Measurements from ENCODE around the gene AMOTL1. TPM values are rescaled to one million over a fixed set of nuclear protein-coding genes. Genes with fewer than 3 reads are reported as not detected.

The AMOTL1 gene
- total RNA-seq, 1 donor from 2014 or later = 32.6 TPM

DNA sequence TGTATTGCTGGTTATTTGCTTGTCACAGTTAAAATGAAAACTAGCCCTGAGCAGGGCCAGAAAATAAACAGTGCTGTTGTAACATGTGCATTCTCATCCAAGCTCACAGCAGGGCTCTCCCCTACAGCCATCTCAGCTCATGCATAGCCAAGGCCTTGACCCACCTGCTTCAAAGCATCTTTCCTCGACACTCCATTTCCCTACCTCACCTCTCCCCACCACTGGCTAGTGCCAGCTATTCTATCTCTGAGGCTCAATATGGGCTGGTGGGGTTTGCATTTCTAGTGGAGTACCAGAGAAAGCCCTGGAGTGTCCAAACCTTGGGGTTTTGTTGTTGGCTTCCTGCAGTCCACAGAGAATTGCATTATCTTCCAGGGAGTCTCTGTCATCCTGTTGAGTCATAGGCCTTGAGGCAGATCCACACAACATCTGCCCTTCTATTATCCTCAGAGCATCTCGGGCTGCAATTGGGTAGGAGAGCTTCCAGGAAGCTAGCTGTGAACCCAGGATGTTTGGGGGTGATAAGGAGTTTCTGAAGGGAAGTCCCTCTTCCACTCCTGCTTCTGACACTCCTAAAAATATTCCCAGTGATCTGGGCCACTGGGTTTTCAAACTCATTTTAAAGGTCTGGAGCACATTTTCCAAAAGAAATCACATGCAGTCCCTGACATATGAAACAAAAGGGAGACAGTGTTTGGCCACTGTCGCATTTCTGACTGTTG is 36.1 kb upstream of the AMOTL1 start:
- no peaks in the 10 kb centered on the region for H3K4me1 ChIP-seq
- no peaks in the 10 kb centered on the region for H3K9me3 ChIP-seq
- H3K27me3 ChIP-seq = no peaks in the 10 kb centered on the region
- no peak for DNase-seq (ENCODE audit: low spot score in 2 of 2)
- intact Hi-C loops (cut with DNase I) = no loop called here
- H3K4me3 ChIP-seq = no peak overlapping the region
- no peaks in the 10 kb centered on the region for H3K36me3 ChIP-seq
- no peak overlapping the region for H3K27ac ChIP-seq
- TF ChIP-seq, protein P1, sequence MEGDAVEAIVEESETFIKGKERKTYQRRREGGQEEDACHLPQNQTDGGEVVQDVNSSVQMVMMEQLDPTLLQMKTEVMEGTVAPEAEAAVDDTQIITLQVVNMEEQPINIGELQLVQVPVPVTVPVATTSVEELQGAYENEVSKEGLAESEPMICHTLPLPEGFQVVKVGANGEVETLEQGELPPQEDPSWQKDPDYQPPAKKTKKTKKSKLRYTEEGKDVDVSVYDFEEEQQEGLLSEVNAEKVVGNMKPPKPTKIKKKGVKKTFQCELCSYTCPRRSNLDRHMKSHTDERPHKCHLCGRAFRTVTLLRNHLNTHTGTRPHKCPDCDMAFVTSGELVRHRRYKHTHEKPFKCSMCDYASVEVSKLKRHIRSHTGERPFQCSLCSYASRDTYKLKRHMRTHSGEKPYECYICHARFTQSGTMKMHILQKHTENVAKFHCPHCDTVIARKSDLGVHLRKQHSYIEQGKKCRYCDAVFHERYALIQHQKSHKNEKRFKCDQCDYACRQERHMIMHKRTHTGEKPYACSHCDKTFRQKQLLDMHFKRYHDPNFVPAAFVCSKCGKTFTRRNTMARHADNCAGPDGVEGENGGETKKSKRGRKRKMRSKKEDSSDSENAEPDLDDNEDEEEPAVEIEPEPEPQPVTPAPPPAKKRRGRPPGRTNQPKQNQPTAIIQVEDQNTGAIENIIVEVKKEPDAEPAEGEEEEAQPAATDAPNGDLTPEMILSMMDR (IDR thresholded peaks at IDR 0.05) = no peak

DNA sequence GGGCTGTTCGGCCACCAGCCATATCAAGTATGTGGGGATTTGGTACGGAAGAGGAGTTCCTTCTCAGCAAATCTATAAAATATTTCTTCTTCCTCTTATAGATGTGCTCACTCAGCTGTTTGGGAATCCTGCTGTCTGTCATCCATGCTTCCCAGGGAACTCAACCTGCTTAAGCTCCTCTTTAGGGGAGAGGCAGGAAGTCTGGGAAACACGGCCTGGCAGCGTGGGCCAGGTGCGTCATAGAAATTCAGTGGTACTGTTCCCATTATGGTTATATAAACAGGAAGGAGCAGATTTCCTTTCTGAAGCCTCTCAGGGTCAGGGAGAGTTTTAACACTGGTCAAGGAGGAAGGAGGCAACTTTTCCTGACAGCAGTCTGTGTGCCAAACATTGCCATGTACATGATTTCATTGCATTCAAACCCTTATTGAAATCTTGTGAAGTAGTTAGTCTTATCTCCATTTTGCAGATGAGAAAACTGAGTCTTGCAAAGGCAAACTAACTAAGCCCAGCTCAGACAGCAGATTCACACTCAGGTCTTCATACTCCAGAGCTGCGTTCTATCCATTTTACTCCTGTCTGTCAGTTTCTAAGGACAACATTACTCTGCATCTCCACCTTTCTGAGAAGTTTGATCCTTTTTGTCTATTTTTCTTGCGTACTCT is 35.4 kb upstream of the AMOTL1 start:
- TF ChIP-seq, protein P1 (IDR thresholded peaks at IDR 0.05) = no peak
- DNase-seq (ENCODE audit: low spot score in 2 of 2) = no peak
- H3K4me1 ChIP-seq = no peaks in the 10 kb centered on the region
- H3K27ac ChIP-seq = no peak overlapping the region
- intact Hi-C loops (cut with DNase I) = no loop called here
- no peak overlapping the region for H3K4me3 ChIP-seq
- no peaks in the 10 kb centered on the region for H3K27me3 ChIP-seq
- no peaks in the 10 kb centered on the region for H3K36me3 ChIP-seq
- H3K9me3 ChIP-seq = no peaks in the 10 kb centered on the region

DNA sequence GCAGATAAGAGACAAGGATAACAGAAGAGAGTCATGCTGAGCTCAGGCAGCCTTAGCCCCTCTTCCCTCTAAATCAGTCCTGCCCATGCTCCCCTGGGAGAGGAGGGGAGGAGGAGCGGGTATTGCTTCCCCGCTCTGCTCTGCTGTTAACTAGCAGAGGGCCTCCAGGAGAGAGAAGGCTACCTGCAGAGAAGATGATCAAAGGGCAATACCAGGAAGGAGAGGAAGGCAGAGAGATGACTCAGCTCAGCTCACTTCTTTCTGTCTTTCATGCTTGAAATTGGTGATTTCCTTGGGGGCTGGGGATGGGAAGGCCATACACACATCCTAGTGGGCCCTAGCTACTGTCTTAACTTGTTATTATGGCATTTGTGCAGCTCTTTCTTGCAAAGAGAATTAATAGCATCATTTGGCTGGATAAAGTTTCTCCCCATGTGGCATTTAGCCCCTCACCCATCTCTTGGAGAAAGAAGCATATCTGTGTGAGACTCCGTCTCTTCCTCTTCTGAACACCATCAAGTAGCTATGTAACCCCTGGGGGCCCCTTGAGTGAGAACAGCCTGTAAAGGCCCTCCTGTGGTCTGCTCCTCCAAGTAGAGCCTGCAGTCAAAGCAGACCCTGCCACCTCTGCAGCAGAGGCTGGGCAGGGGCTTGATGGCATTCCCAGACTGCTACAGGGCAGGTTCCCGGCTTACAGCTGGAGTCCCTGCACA is 33.4 kb upstream of the AMOTL1 start:
- Histone ChIP-seq H3K9me3 (no peaks in the 10 kb centered on the region), H3K27ac (no peak overlapping the region), H3K27me3 (no peaks in the 10 kb centered on the region), H3K36me3 (no peaks in the 10 kb centered on the region), H3K4me1 (no peaks in the 10 kb centered on the region), H3K4me3 (no peak overlapping the region)
- TF ChIP-seq, protein P1 (IDR thresholded peaks at IDR 0.05) = no peak
- DNase-seq (ENCODE audit: low spot score in 2 of 2) = no peak
- intact Hi-C loops (cut with DNase I) = no loop called here

DNA sequence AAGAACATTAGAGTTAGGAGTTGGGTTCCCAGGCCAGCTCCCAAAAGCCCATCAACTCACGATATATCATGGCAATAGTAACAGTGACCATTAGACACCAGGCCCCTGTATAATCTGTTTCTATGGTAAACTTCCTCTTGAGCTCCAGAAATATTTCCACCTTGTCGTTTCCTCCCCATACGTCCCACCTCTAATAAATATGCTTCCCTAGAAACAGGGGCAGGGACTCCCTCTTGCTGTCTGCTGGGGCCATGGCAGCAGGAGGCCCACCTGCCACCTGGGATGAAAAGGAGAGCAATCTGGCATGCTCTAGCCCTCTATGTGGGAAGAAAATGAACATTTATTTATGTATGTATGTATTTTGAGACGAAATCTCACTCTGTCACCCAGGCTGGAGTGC is 32.2 kb upstream of the AMOTL1 start:
- Histone ChIP-seq H3K4me1 (no peaks in the 10 kb centered on the region), H3K27ac (no peak overlapping the region), H3K4me3 (no peak overlapping the region), H3K36me3 (no peaks in the 10 kb centered on the region), H3K9me3 (no peaks in the 10 kb centered on the region), H3K27me3 (no peaks in the 10 kb centered on the region)
- TF ChIP-seq, protein P1 (IDR thresholded peaks at IDR 0.05) = no peak
- intact Hi-C loops (cut with DNase I) = no loop called here
- no peak for DNase-seq (ENCODE audit: low spot score in 2 of 2)

DNA sequence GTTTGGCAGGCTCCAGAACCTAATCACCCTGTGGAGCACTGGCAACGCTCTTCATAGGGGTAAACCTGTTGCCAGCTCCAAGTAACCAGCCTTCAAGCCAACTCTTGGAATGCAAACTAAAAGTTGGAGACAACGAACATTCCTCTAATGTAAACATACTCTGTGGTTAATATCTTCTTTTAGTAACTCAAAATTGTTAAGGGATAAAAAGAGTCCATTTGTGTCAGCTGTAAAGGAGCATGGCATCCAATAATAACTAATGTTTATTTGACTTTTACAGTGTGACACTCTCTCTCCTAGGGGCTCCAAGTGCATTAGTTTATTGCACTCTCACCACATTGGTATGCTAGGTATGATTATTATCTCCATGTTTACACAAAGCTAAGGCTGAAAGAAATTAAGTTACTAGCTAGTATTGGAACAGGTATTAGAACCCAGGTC is 31.0 kb upstream of the AMOTL1 start:
- no peak for DNase-seq (ENCODE audit: low spot score in 2 of 2)
- no peak overlapping the region for H3K27ac ChIP-seq
- intact Hi-C loops (cut with DNase I) = no loop called here
- H3K4me3 ChIP-seq = no peak overlapping the region
- no peaks in the 10 kb centered on the region for H3K36me3 ChIP-seq
- TF ChIP-seq, protein P1 (IDR thresholded peaks at IDR 0.05) = no peak
- H3K4me1 ChIP-seq = peaks cover 4 to 5% of the 10 kb centered on the region in 2 donors
- H3K9me3 ChIP-seq = no peaks in the 10 kb centered on the region
- H3K27me3 ChIP-seq = no peaks in the 10 kb centered on the region
